ENCODE results near the gene POLR3K. TPM values are rescaled to one million over a fixed set of nuclear protein-coding genes. Genes with fewer than 3 reads are reported as not detected.

POLR3K gene
- total RNA-seq, 1 experiment from 2014 or later = 29.1 TPM

GRCh38 chr16:83060-83603, 29.7 kb upstream of the POLR3K start:
- H3K27me3 Mint-ChIP-seq (ENCODE audit: unreplicated experiment) = no peaks in the 10 kb centered on the region
- intact Hi-C loops (cut with micrococcal nuclease; ENCODE audit: unreplicated experiment) = no loop called here
- no peak overlapping the region for H3K4me3 Mint-ChIP-seq (ENCODE audit: low read depth, unreplicated experiment)
- no peak for DNase-seq
- H3K27ac Mint-ChIP-seq (ENCODE audit: unreplicated experiment) = peak overlapping the region; percentile 27
- peaks cover 76% of the 10 kb centered on the region for H3K36me3 Mint-ChIP-seq (ENCODE audit: insufficient read depth, unreplicated experiment)
- CTCF ChIA-PET = interaction anchor here (1.9 kb wide), 1 partner anchor 11 kb away, joined by 9 read pairs; the partner anchor contains the start of gene RHBDF1
- H3K4me1 Mint-ChIP-seq (ENCODE audit: low read depth, unreplicated experiment) = peaks cover 18% of the 10 kb centered on the region
- H3K9me3 Mint-ChIP-seq (ENCODE audit: low read depth, unreplicated experiment) = no peaks in the 10 kb centered on the region
- TF ChIP-seq CTCF (IDR thresholded peaks at IDR 0.05; ENCODE audit: unreplicated experiment) = no peak
- no TSS peak for BruUV-seq (replicated peaks)

- CTCF ChIA-PET = interaction anchor here (1.8 kb wide), 1 partner anchor 14 kb away, joined by 5 read pairs; no protein-coding TSS in a partner anchor
- no peak for DNase-seq
- intact Hi-C loops (cut with micrococcal nuclease; ENCODE audit: unreplicated experiment) = no loop called here
- H3K4me3 Mint-ChIP-seq (ENCODE audit: low read depth, unreplicated experiment) = peak overlapping the region; percentile 80
- peaks cover 75% of the 10 kb centered on the region for H3K36me3 Mint-ChIP-seq (ENCODE audit: insufficient read depth, unreplicated experiment)
- no peaks in the 10 kb centered on the region for H3K27me3 Mint-ChIP-seq (ENCODE audit: unreplicated experiment)
- H3K9me3 Mint-ChIP-seq (ENCODE audit: low read depth, unreplicated experiment) = no peaks in the 10 kb centered on the region
- BruUV-seq (replicated peaks) = no TSS peak
- TF ChIP-seq CTCF (IDR thresholded peaks at IDR 0.05; ENCODE audit: unreplicated experiment) = no peak
- H3K27ac Mint-ChIP-seq (ENCODE audit: unreplicated experiment) = no peak overlapping the region
- peaks cover 33% of the 10 kb centered on the region for H3K4me1 Mint-ChIP-seq (ENCODE audit: low read depth, unreplicated experiment)
Measured at GRCh38 chr16:79151-80054, 26.0 kb upstream of the POLR3K start.

GRCh38 chr16:78444-79150, 25.2 kb upstream of the POLR3K start:
- Mint-ChIP-seq H3K4me3 (ENCODE audit: low read depth, unreplicated experiment) (peak overlapping the region; percentile 80), H3K27me3 (ENCODE audit: unreplicated experiment) (no peaks in the 10 kb centered on the region), H3K9me3 (ENCODE audit: low read depth, unreplicated experiment) (no peaks in the 10 kb centered on the region), H3K4me1 (ENCODE audit: low read depth, unreplicated experiment) (peaks cover 29% of the 10 kb centered on the region), H3K27ac (ENCODE audit: unreplicated experiment) (peak overlapping the region; percentile 79), H3K36me3 (ENCODE audit: insufficient read depth, unreplicated experiment) (peaks cover 74% of the 10 kb centered on the region)
- intact Hi-C loops (cut with micrococcal nuclease; ENCODE audit: unreplicated experiment) = no loop called here
- CTCF ChIA-PET = interaction anchor here (0.6 to 1.8 kb wide), 2 partner anchors 13 to 18 kb away, joined by 3 to 5 read pairs; no protein-coding TSS in a partner anchor
- TF ChIP-seq CTCF (IDR thresholded peaks at IDR 0.05; ENCODE audit: unreplicated experiment) = no peak
- no peak for DNase-seq
- TSS peak; percentile 37 for BruUV-seq (replicated peaks)

GRCh38 chr16:77807-78443, 24.5 kb upstream of the POLR3K start, which contains the start of gene MPG:
Gene MPG, plus strand, starts transcription at chr16:78225. Its CDS starts 85 bp downstream, at chr16:78310.
- no peak for TF ChIP-seq CTCF (IDR thresholded peaks at IDR 0.05; ENCODE audit: unreplicated experiment)
- peaks cover 75% of the 10 kb centered on the region for H3K36me3 Mint-ChIP-seq (ENCODE audit: insufficient read depth, unreplicated experiment)
- H3K9me3 Mint-ChIP-seq (ENCODE audit: low read depth, unreplicated experiment) = no peaks in the 10 kb centered on the region
- H3K27me3 Mint-ChIP-seq (ENCODE audit: unreplicated experiment) = no peaks in the 10 kb centered on the region
- peak within 1 kb of the TSS; percentile 79 for H3K27ac Mint-ChIP-seq (ENCODE audit: unreplicated experiment)
- peak; percentile 92 for DNase-seq
- BruUV-seq (replicated peaks) = no TSS peak
- CTCF ChIA-PET = interaction anchor here (0.9 to 1.8 kb wide), 6 partner anchors 9 to 275 kb away, joined by 3 to 7 read pairs (median 5); partner anchors contain the start of genes AXIN1 and LUC7L
- intact Hi-C loops (cut with micrococcal nuclease; ENCODE audit: unreplicated experiment) = no loop called here
- peak within 1 kb of the TSS; percentile 80 for H3K4me3 Mint-ChIP-seq (ENCODE audit: low read depth, unreplicated experiment)
- peaks cover 29% of the 10 kb centered on the region for H3K4me1 Mint-ChIP-seq (ENCODE audit: low read depth, unreplicated experiment)
